GM23338 (cell line): Measurements from ENCODE around the gene SLC25A6.

Experiments
- CREB1 ChIP-seq: fragments of 250-450 bp; sonication (Bioruptor Pico); IDR thresholded peaks from 2 replicates; pipeline ENCODE4 v1.5.0; 2020; ENCODE audit warnings: low read depth, mild to moderate bottlenecking, moderate library complexity
- CTCF ChIP-seq, 2 experiments: fragments of 200-600 bp in 1 of 2; sonication (generic) in 1 of 2; conservative IDR thresholded peaks; 2 replicates each; pipeline versions ENCODE4 v1.5.1 to v1.6.1; 2016 to 2017; ENCODE audit warnings: antibody characterized with exemption in 2 of 2, low read depth in 2 of 2, mild to moderate bottlenecking in 2 of 2, moderate library complexity in 1 of 2
- EZH2 ChIP-seq: fragments of 200-600 bp; sonication (generic); IDR thresholded peaks from one replicate; pipeline ENCODE4 v1.8.0; 2017; ENCODE audit warnings: antibody characterized with exemption, mild to moderate bottlenecking, low read depth; ENCODE audit not compliant: unreplicated experiment
- EZH2phosphoT487 ChIP-seq: fragments of 200-600 bp; sonication (generic); IDR thresholded peaks from one replicate; pipeline ENCODE4 v1.8.1; 2018; ENCODE audit warnings: antibody characterized with exemption; ENCODE audit not compliant: unreplicated experiment
- JUNB ChIP-seq: IDR thresholded peaks from one replicate; pipeline ENCODE4 v1.6.1; 2016; ENCODE audit warnings: antibody characterized with exemption; ENCODE audit not compliant: unreplicated experiment
- NANOG ChIP-seq: IDR thresholded peaks from 2 replicates; pipeline ENCODE4 v1.6.1; 2016; ENCODE audit warnings: antibody characterized with exemption, borderline replicate concordance
- POLR2AphosphoS5 ChIP-seq: IDR thresholded peaks from 2 replicates; pipeline ENCODE4 v1.6.1; 2016; ENCODE audit warnings: antibody characterized with exemption, low read depth
- STAT1 ChIP-seq: IDR thresholded peaks from one replicate; pipeline ENCODE4 v1.6.1; 2016; ENCODE audit warnings: antibody characterized with exemption; ENCODE audit not compliant: unreplicated experiment
- ZNF114 ChIP-seq: fragments of 250-450 bp; sonication (Bioruptor Pico); IDR thresholded peaks from 2 replicates; pipeline ENCODE4 v1.5.0; 2020; ENCODE audit warnings: mild to moderate bottlenecking, moderate library complexity
- ZNF331 ChIP-seq: fragments of 250-450 bp; sonication (Bioruptor Pico); IDR thresholded peaks from 2 replicates; pipeline ENCODE4 v1.5.0; 2020; ENCODE audit warnings: low read depth, mild to moderate bottlenecking, moderate library complexity
- TF ChIP-seq, protein P1 (sequence below): IDR thresholded peaks from one replicate; pipeline ENCODE4 v1.6.1; 2018; ENCODE audit warnings: antibody characterized with exemption; ENCODE audit not compliant: unreplicated experiment
- TF ChIP-seq, protein P2 (sequence below): IDR thresholded peaks from 2 replicates; pipeline ENCODE4 v1.6.1; 2016; ENCODE audit warnings: antibody characterized with exemption

DNA sequence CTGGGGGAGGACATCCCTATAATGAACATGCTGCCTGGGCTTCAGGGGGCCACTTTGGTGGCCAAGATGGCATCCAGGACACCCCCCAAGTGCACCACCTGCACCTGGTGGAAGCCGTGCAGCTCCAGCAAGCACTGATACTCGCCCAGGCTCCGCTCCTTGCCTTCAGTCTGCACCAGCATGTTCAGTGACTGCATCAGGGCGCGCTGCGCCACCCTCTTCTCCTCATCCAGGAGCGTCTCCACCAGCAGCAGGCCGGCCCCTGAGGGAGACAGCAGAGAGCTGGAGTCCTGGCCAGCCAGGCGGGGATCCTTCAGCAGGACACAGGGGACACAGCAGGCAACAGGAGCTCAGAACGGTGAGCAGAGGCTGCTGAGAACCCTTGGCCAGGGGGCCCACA lies 11.3 kb upstream of the SLC25A6 start:
- TF ChIP-seq CTCF (conservative IDR thresholded peaks at IDR 0.05; ENCODE audit: low read depth in 2 of 2) (no peak), POLR2AphosphoS5 (no peak), CREB1 (no peak), EZH2 (no peak), ZNF114 (CRISPR knock-in tag) (no peak), NANOG (no peak), JUNB (no peak), EZH2phosphoT487 (no peak), ZNF331 (CRISPR knock-in tag) (no peak), STAT1 (no peak)
- TF ChIP-seq, protein P1, sequence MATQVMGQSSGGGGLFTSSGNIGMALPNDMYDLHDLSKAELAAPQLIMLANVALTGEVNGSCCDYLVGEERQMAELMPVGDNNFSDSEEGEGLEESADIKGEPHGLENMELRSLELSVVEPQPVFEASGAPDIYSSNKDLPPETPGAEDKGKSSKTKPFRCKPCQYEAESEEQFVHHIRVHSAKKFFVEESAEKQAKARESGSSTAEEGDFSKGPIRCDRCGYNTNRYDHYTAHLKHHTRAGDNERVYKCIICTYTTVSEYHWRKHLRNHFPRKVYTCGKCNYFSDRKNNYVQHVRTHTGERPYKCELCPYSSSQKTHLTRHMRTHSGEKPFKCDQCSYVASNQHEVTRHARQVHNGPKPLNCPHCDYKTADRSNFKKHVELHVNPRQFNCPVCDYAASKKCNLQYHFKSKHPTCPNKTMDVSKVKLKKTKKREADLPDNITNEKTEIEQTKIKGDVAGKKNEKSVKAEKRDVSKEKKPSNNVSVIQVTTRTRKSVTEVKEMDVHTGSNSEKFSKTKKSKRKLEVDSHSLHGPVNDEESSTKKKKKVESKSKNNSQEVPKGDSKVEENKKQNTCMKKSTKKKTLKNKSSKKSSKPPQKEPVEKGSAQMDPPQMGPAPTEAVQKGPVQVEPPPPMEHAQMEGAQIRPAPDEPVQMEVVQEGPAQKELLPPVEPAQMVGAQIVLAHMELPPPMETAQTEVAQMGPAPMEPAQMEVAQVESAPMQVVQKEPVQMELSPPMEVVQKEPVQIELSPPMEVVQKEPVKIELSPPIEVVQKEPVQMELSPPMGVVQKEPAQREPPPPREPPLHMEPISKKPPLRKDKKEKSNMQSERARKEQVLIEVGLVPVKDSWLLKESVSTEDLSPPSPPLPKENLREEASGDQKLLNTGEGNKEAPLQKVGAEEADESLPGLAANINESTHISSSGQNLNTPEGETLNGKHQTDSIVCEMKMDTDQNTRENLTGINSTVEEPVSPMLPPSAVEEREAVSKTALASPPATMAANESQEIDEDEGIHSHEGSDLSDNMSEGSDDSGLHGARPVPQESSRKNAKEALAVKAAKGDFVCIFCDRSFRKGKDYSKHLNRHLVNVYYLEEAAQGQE: no peak
- TF ChIP-seq, protein P2, sequence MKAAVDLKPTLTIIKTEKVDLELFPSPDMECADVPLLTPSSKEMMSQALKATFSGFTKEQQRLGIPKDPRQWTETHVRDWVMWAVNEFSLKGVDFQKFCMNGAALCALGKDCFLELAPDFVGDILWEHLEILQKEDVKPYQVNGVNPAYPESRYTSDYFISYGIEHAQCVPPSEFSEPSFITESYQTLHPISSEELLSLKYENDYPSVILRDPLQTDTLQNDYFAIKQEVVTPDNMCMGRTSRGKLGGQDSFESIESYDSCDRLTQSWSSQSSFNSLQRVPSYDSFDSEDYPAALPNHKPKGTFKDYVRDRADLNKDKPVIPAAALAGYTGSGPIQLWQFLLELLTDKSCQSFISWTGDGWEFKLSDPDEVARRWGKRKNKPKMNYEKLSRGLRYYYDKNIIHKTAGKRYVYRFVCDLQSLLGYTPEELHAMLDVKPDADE: no peak
